ENCODE data around the gene NMT2.

- TF ChIP-seq EZH2 (IDR thresholded peaks at IDR 0.05; ENCODE audit: low read length, unreplicated experiment) (no peak), EZH2phosphoT487 (IDR thresholded peaks at IDR 0.05; ENCODE audit: borderline replicate concordance, low read length) (no peak)
- TF ChIP-seq, protein P1, sequence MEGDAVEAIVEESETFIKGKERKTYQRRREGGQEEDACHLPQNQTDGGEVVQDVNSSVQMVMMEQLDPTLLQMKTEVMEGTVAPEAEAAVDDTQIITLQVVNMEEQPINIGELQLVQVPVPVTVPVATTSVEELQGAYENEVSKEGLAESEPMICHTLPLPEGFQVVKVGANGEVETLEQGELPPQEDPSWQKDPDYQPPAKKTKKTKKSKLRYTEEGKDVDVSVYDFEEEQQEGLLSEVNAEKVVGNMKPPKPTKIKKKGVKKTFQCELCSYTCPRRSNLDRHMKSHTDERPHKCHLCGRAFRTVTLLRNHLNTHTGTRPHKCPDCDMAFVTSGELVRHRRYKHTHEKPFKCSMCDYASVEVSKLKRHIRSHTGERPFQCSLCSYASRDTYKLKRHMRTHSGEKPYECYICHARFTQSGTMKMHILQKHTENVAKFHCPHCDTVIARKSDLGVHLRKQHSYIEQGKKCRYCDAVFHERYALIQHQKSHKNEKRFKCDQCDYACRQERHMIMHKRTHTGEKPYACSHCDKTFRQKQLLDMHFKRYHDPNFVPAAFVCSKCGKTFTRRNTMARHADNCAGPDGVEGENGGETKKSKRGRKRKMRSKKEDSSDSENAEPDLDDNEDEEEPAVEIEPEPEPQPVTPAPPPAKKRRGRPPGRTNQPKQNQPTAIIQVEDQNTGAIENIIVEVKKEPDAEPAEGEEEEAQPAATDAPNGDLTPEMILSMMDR (conservative IDR thresholded peaks at IDR 0.05; ENCODE audit: low read depth, low read length), result no peak
These were observed 37.2 kb downstream of the NMT2 start for GRCh38 chr10:15131330-15131729.

Measured in PC-3 (cell line).